ENCODE measurements around the gene CCDC187.

CCDC187 gene

DNA sequence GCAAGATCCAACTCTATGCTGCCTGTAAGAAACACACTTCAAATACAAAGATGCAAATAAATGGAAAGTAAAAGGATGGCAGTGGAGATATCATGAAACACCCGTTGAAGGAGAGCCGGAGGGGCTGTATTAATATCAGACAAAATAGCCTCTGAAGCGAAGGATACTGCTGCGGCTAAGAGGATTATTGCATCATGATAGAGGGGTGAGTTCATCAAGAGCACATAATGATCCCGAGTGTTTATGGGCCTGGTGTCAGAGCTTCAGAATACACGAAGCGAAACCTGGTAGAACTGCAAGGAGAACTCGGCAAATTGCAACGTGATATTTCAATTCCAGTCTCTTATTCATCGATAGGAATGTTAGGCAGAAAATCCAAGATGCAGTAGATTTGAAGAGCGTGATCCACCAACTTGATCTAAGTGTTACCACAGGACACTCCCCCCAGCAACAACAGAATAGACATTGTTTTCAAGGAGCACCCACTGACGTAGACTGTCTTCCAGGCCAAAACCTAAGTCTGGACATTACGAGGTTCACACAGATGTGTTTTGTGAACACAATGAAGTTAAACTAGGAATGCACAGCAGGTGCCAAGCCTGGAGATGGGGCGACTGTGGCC lies 30.5 kb downstream of the CCDC187 start:
- Histone ChIP-seq H3K27me3 (ENCODE audit: insufficient read depth, low read length, poor library complexity) (peaks cover 3% of the 10 kb centered on the region), H3K79me2 (ENCODE audit: insufficient read depth, low read length) (no peaks in the 10 kb centered on the region), H3K4me1 (ENCODE audit: insufficient read depth, low read length) (no peaks in the 10 kb centered on the region), H3K4me2 (ENCODE audit: insufficient read depth, low read length) (no peak overlapping the region), H4K20me1 (ENCODE audit: insufficient read depth, low read length) (peaks cover 3% of the 10 kb centered on the region; the same call in 1 of the 2 replicates), H3K27ac (ENCODE audit: low read length) (no peak overlapping the region), H3K36me3 (ENCODE audit: insufficient read depth, low read length) (no peaks in the 10 kb centered on the region), H3K9ac (ENCODE audit: low read depth, low read length) (no peak overlapping the region), H2AFZ (ENCODE audit: low read depth, low read length) (no peak overlapping the region), H3K4me3 (ENCODE audit: low read depth in 1 of 2, low read length in 2 of 2) (no peak overlapping the region), H3K9me3 (ENCODE audit: insufficient read depth, low read length, severe bottlenecking) (no peaks in the 10 kb centered on the region)
- TF ChIP-seq, protein P1, sequence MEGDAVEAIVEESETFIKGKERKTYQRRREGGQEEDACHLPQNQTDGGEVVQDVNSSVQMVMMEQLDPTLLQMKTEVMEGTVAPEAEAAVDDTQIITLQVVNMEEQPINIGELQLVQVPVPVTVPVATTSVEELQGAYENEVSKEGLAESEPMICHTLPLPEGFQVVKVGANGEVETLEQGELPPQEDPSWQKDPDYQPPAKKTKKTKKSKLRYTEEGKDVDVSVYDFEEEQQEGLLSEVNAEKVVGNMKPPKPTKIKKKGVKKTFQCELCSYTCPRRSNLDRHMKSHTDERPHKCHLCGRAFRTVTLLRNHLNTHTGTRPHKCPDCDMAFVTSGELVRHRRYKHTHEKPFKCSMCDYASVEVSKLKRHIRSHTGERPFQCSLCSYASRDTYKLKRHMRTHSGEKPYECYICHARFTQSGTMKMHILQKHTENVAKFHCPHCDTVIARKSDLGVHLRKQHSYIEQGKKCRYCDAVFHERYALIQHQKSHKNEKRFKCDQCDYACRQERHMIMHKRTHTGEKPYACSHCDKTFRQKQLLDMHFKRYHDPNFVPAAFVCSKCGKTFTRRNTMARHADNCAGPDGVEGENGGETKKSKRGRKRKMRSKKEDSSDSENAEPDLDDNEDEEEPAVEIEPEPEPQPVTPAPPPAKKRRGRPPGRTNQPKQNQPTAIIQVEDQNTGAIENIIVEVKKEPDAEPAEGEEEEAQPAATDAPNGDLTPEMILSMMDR (IDR thresholded peaks at IDR 0.05; ENCODE audit: borderline replicate concordance, extremely low read depth, low read length, poor library complexity, severe bottlenecking) = no peak
- no peak for TF ChIP-seq EZH2 (IDR thresholded peaks at IDR 0.05; ENCODE audit: borderline replicate concordance, low read depth, low read length, severe bottlenecking)
- DNase-seq = no peak
- ATAC-seq (ENCODE audit: insufficient read depth, low read depth) = no peak

DNA sequence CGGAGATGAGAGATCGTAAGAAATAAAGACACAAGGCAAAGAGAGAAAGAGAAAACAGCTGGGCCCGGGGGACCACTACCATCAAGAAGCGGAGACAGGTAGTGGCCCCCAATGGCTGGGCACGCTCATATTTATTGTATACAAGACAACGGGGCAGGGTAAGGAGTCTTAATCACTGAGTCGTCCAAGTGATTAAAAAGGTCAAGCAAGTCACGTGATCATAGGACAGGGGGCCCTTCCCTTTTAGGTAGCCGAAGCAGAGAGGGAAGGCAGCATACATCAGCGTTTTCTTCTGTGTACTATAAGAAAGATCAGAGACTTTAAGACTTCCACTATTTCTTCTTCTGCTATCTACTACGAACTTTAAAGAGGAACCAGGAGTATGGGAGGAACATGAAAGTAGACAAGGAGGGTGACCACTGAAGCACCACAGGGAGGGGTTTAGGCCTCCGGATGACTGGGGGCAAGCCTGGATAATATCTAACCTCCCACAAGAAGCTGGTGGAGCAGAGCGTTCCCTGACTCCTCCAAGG lies 33.7 kb downstream of the CCDC187 start:
- Histone ChIP-seq H3K27me3 (ENCODE audit: insufficient read depth, low read length, poor library complexity) (peaks cover 2% of the 10 kb centered on the region), H3K9me3 (ENCODE audit: insufficient read depth, low read length, severe bottlenecking) (no peaks in the 10 kb centered on the region), H3K9ac (ENCODE audit: low read depth, low read length) (no peak overlapping the region), H3K36me3 (ENCODE audit: insufficient read depth, low read length) (no peaks in the 10 kb centered on the region), H3K27ac (ENCODE audit: low read length) (no peak overlapping the region), H4K20me1 (ENCODE audit: insufficient read depth, low read length) (no peaks in the 10 kb centered on the region; the same call in 1 of the 2 replicates), H2AFZ (ENCODE audit: low read depth, low read length) (no peak overlapping the region), H3K4me3 (ENCODE audit: low read depth in 1 of 2, low read length in 2 of 2) (no peak overlapping the region), H3K4me1 (ENCODE audit: insufficient read depth, low read length) (peaks cover 14% of the 10 kb centered on the region), H3K79me2 (ENCODE audit: insufficient read depth, low read length) (no peaks in the 10 kb centered on the region), H3K4me2 (ENCODE audit: insufficient read depth, low read length) (no peak overlapping the region)
- ATAC-seq (ENCODE audit: insufficient read depth, low read depth) = no peak
- TF ChIP-seq, protein P1 (IDR thresholded peaks at IDR 0.05; ENCODE audit: borderline replicate concordance, extremely low read depth, low read length, poor library complexity, severe bottlenecking) = no peak
- no peak for TF ChIP-seq EZH2 (IDR thresholded peaks at IDR 0.05; ENCODE audit: borderline replicate concordance, low read depth, low read length, severe bottlenecking)
- DNase-seq = no peak

DNA sequence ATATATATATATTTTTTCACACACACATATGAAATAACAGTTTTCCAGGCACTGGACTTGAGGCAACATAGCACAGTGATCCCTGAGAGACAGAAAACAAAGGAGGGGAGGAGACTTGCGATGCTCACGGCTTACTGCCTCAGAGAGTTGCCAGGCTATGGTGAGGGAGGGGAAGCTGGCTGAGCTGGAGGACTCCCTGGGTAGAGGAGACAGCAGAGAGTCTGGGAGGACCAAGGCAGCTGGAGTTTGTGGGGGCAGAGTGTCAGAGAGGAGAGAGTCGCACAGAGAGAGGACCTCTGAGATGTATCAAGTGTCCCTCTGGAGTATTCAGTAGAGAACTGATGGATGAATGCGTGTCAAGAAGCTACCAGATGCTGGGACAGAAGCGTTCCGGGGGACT lies 35.2 kb downstream of the CCDC187 start:
- no peak overlapping the region for H3K4me2 ChIP-seq (ENCODE audit: insufficient read depth, low read length)
- no peak for DNase-seq
- no peak overlapping the region for H3K4me3 ChIP-seq (ENCODE audit: low read depth in 1 of 2, low read length in 2 of 2)
- no peaks in the 10 kb centered on the region for H3K36me3 ChIP-seq (ENCODE audit: insufficient read depth, low read length)
- no peaks in the 10 kb centered on the region for H3K9me3 ChIP-seq (ENCODE audit: insufficient read depth, low read length, severe bottlenecking)
- H4K20me1 ChIP-seq (ENCODE audit: insufficient read depth, low read length) = no peaks in the 10 kb centered on the region; the same call in 1 of the 2 replicates
- no peak for ATAC-seq (ENCODE audit: insufficient read depth, low read depth)
- H3K27me3 ChIP-seq (ENCODE audit: insufficient read depth, low read length, poor library complexity) = peaks cover 2% of the 10 kb centered on the region
- H3K27ac ChIP-seq (ENCODE audit: low read length) = no peak overlapping the region
- no peaks in the 10 kb centered on the region for H3K79me2 ChIP-seq (ENCODE audit: insufficient read depth, low read length)
- H3K4me1 ChIP-seq (ENCODE audit: insufficient read depth, low read length) = peaks cover 14% of the 10 kb centered on the region
- no peak for TF ChIP-seq EZH2 (IDR thresholded peaks at IDR 0.05; ENCODE audit: borderline replicate concordance, low read depth, low read length, severe bottlenecking)
- TF ChIP-seq, protein P1 (IDR thresholded peaks at IDR 0.05; ENCODE audit: borderline replicate concordance, extremely low read depth, low read length, poor library complexity, severe bottlenecking) = no peak
- H3K9ac ChIP-seq (ENCODE audit: low read depth, low read length) = no peak overlapping the region
- H2AFZ ChIP-seq (ENCODE audit: low read depth, low read length) = no peak overlapping the region
